ENCODE results near the gene GLRA3.
"Not testable (repeated sequence)": the region's sequence is repeated elsewhere in the genome, so short reads cannot be mapped to it uniquely, and the experiment has no call there.

Gene GLRA3
- total RNA-seq = 0 reads per million in 4 donors

GRCh38 chr4:174828845-174829701 is at the start of gene GLRA3:
Gene GLRA3, minus strand, starts transcription at chr4:174829247. Its CDS starts 436 bp downstream, at chr4:174828811.
- peak in 1 of 5 donors; percentile 2 for DNase-seq

- DNase-seq = no peak
Observed at GRCh38 chr4:174874898-174875297, 45.9 kb upstream of the GLRA3 start.

DNA sequence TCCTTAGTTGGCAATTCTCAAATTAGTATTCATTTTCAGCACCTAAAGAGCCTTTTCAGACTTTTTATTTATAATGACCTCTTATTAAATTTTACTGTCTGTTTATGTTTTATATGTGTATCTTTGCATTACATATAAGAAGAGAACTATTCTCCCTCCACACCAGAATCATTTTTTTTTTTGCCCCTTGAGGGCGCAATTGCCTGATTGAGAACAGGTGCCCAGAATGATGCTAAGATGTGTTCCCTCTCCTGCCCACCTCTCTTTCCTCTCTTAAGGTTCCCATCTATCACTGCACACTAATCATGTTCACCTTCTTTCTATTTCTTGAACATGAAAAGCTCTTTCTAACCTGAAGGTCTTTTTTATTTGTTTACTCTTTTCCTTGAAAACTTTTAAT is 44.9 kb upstream of the GLRA3 start:
- no peak for DNase-seq

GRCh38 chr4:174873146-174873545 is 44.1 kb upstream of the GLRA3 start:
- not testable (repeated sequence) for DNase-seq

DNA sequence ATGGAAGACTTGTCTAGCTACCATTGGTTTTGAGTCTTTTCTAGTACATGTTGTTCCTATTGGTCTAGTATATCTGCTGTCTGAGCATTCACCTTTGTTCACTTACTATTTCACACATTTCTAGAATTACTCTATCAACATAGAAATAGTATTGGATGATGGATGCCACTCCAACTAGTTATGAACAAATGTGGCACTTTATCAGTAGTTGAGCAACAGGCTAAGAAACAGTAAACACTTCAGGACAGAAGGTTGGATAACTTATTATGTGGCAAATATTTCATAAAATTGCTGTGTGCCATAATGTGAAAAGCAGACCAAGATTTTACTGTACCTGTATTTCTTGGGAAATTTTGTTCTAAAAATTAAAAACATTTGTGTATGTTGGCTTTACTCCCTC is 42.4 kb upstream of the GLRA3 start:
- no peak for DNase-seq

DNA sequence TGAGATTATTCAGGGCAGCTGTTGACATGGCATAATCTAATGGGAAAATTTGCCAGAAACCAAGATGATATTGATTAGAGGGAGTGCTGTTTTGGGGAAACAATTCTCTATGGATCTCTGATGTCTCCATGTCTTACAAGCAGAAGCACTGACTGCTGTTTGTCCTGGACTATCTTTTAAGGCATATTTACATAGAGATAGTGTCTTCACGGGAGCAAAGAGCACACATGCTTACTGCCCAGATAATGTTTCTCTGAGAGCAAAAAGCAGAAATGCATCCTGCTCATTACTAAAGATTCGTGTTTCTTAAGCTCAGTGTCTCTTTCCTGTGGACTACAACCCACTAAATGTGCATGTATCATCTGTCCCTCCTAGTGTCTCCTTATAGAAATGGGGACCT is 41.3 kb upstream of the GLRA3 start:
- no peak for DNase-seq

- no peak for DNase-seq
Observed at GRCh38 chr4:174869339-174869738, 40.3 kb upstream of the GLRA3 start.

GRCh38 chr4:174867903-174868302 is 38.9 kb upstream of the GLRA3 start:
- DNase-seq = no peak

GRCh38 chr4:174865418-174865985 is 36.5 kb upstream of the GLRA3 start:
- no peak for DNase-seq

GRCh38 chr4:174864031-174864430 is 35.0 kb upstream of the GLRA3 start:
- no peak for DNase-seq

GRCh38 chr4:174860588-174860987 is 31.5 kb upstream of the GLRA3 start:
- DNase-seq = no peak

GRCh38 chr4:174859904-174860303 is 30.9 kb upstream of the GLRA3 start:
- DNase-seq = no peak

- no peak for DNase-seq
Observed at GRCh38 chr4:174856926-174857800, 28.1 kb upstream of the GLRA3 start.

GRCh38 chr4:174855050-174855449 is 26.0 kb upstream of the GLRA3 start:
- no peak for DNase-seq

- no peak for DNase-seq
Observed at GRCh38 chr4:174853629-174854028, 24.6 kb upstream of the GLRA3 start.

GRCh38 chr4:174848596-174848995 is 19.5 kb upstream of the GLRA3 start:
- DNase-seq = no peak

GRCh38 chr4:174847801-174848427 is 18.9 kb upstream of the GLRA3 start:
- no peak for DNase-seq

DNA sequence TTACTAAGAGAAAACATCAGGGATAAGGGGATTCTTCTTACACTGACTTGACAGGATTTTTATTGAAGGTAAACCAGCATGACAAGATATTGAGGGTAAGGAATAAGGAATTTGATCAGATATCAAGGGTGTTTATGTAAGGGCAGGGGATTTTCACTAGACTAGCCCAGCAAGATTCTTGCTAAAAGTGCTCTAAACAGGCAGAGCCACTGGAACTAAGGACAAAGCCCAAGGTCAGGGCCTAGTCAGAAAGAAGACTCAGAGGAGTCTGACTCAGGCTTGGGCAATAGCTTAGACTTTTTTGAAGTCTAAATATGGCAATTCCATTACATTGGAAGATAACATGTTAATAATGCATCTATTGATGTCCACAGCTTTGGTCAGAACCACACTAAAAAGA is 6.5 kb upstream of the GLRA3 start:
- no peak for DNase-seq

- no peak for DNase-seq
Observed at GRCh38 chr4:174834477-174834876, 5.4 kb upstream of the GLRA3 start.

GRCh38 chr4:174826660-174827059 is 2.4 kb downstream of the GLRA3 start:
- no peak for DNase-seq

DNA sequence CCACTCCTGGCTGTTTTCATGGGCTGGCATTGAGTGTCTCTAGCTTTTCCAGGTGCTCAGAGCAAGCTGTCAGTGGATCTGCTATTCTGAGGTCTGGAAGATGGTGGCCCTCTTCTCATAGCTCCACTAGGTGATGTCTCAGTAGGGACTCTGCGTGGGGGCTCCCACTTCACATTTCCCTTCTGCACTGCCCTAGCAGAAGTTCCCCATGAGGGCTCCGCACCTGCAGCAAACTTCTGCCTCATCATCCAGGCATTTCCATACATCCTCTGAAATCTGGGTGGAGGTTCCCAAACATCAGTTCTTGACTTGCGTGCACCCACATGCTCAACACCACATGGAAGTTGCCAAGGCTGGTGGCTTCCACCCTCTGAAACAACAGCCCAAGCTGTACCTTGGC is 13.8 kb downstream of the GLRA3 start:
- DNase-seq = no peak

DNA sequence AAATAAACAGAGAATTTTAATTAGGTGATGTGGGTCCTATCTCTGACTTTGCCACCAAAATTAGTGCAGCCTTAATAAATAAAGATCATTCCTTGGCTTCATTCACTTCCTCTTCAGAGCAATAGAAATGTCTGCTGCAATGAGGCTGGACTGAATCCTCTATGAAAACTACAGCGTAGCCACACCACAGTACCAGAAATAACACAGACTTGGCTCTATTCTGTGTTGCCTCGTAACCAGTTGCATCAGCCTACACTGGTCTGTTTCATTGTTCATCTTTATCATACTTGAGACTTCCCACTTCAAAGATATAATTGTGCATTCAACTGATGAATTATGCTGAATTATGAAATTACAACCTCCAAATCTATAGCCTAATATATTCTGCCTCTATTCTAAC is 15.8 kb downstream of the GLRA3 start:
- no peak for DNase-seq

DNA sequence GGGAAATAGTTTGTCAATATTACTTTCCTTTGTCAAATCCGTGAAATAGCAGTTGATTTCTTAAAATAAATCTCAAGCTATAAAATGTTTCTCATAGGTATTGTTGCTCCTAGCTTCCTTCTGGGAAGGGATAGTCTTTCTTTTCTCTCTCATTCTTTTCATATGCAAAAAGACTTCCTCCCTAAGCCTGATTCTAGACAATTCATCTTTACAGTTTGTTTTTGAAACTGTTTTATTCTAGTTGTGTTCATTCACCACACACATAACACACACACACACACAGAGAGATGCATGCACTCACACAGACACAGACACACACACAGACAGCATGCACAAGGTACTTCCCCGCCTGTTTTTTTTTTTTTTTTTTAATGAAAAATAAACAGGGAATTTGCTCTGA is 18.2 kb downstream of the GLRA3 start:
- no peak for DNase-seq

All from T-helper 1 cell (primary cell).